Mucosa of descending colon (tissue), 3 donors: ENCODE measurements around the gene TULP4. TPM values are rescaled to one million over a fixed set of nuclear protein-coding genes. Genes with fewer than 3 reads are reported as not detected.
"Not testable (repeated sequence)": the region's sequence is repeated elsewhere in the genome, so short reads cannot be mapped to it uniquely, and the experiment has no call there.

ENCODE experiments used
- ATAC-seq: fragments of 200-7000 bp; cut with Tn5 transposase; one replicate; pipeline ENCODE4 v1.9.1; 2020; ENCODE audit warnings: mild to moderate bottlenecking, moderate library complexity
- DNase-seq, 3 donors: peaks; one replicate each; pipeline ENCODE4 v3.0.0-alpha.2; 2020
- H3K36me3 ChIP-seq: fragments of 200-600 bp; one replicate; pipeline ENCODE4 v1.8.0; 2021; ENCODE audit warnings: low read depth, mild to moderate bottlenecking
- H3K4me1 ChIP-seq: fragments of 200-600 bp; one replicate; pipeline ENCODE4 v1.8.0; 2021; ENCODE audit warnings: low read depth, mild to moderate bottlenecking
- H3K4me3 ChIP-seq: fragments of 200-600 bp; one replicate; pipeline ENCODE4 v1.8.0; 2021; ENCODE audit warnings: mild to moderate bottlenecking
- H3K9me3 ChIP-seq: fragments of 200-600 bp; one replicate; pipeline ENCODE4 v1.8.0; 2021; ENCODE audit warnings: mild to moderate bottlenecking
- CTCF ChIP-seq: fragments of 200-600 bp; IDR thresholded peaks from one replicate; pipeline ENCODE4 v1.8.0; 2022; ENCODE audit warnings: antibody characterized with exemption, mild to moderate bottlenecking
- intact Hi-C, 2 donors: fragments of 100-400 bp; cut with DNase I in 1 of 2; cut with micrococcal nuclease in 1 of 2; formaldehyde crosslinking; loops; one replicate each; pipeline versions ENCODE4 v1.11.0 to v1.11.1; 2022; cut with DNase I, micrococcal nuclease
- total RNA-seq, 3 donors: library from RNA; stranded (reverse); fragmentation: NEBNext Ultra II Directional in 2 of 3; extraction: Animal tissue kit (Norgen Biotek cat#: 25700) in 2 of 3; gene quantifications; one replicate each; pipeline versions ENCODE4 v1.2.1 to v1.2.4, GENCODE V29; 2021 to 2023
- donor health status: DM: no; HTN: no; CAD: no; lungs with moderate emphysema.
- donor health status: DM: no; HTN: no; CAD: no.
- donor health status: DM: no; HTN: yes; CAD: no.

The TULP4 gene
- total RNA-seq, 3 donors from 2014 or later = 70.4 to 122 (median 83.6) TPM

- DNase-seq (no peak), ATAC-seq (no peak)
- H3K4me1 ChIP-seq = peaks cover 9% of the 10 kb centered on the region
- no peak for TF ChIP-seq CTCF
- H3K9me3 ChIP-seq = no peaks in the 10 kb centered on the region
- intact Hi-C loops = no loop called here
- no peaks in the 10 kb centered on the region for H3K36me3 ChIP-seq
- no peak overlapping the region for H3K4me3 ChIP-seq
Observed at GRCh38 chr6:158521759-158522158, 209.5 kb downstream of the TULP4 start.

GRCh38 chr6:158522616-158523015 lies 210.4 kb downstream of the TULP4 start:
- Histone ChIP-seq H3K36me3 (no peaks in the 10 kb centered on the region), H3K4me1 (peaks cover 9% of the 10 kb centered on the region), H3K9me3 (no peaks in the 10 kb centered on the region), H3K4me3 (no peak overlapping the region)
- no peak for TF ChIP-seq CTCF
- ATAC-seq (no peak), DNase-seq (no peak)
- intact Hi-C loops = no loop called here

GRCh38 chr6:158524311-158524710 lies 212.0 kb downstream of the TULP4 start:
- Histone ChIP-seq H3K9me3 (no peaks in the 10 kb centered on the region), H3K4me1 (no peaks in the 10 kb centered on the region), H3K4me3 (no peak overlapping the region), H3K36me3 (no peaks in the 10 kb centered on the region)
- intact Hi-C loops = no loop called here
- ATAC-seq = no peak
- DNase-seq = no peak
- no peak for TF ChIP-seq CTCF

- H3K4me1 ChIP-seq, intact Hi-C loops, DNase-seq, H3K36me3 ChIP-seq, ATAC-seq, H3K4me3 ChIP-seq, H3K9me3 ChIP-seq: not testable (repeated sequence)
Observed at GRCh38 chr6:158527858-158528257, 215.6 kb downstream of the TULP4 start.

- H3K36me3 ChIP-seq = no peaks in the 10 kb centered on the region
- TF ChIP-seq CTCF = no peak
- DNase-seq (no peak), ATAC-seq (no peak)
- H3K9me3 ChIP-seq = no peaks in the 10 kb centered on the region
- intact Hi-C loops = no loop called here
- no peak overlapping the region for H3K4me3 ChIP-seq
- H3K4me1 ChIP-seq = no peaks in the 10 kb centered on the region
Observed at GRCh38 chr6:158528826-158529225, 216.6 kb downstream of the TULP4 start.

- H3K4me3 ChIP-seq = no peak overlapping the region
- no peaks in the 10 kb centered on the region for H3K4me1 ChIP-seq
- no peak for TF ChIP-seq CTCF
- H3K36me3 ChIP-seq = no peaks in the 10 kb centered on the region
- DNase-seq (no peak), ATAC-seq (no peak)
- intact Hi-C loops = no loop called here
- no peaks in the 10 kb centered on the region for H3K9me3 ChIP-seq
Observed at GRCh38 chr6:158529629-158530028, 217.4 kb downstream of the TULP4 start.
